ENCODE results near the gene EFS. TPM values are rescaled to one million over a fixed set of nuclear protein-coding genes. Genes with fewer than 3 reads are reported as not detected.

The EFS gene, protein sequence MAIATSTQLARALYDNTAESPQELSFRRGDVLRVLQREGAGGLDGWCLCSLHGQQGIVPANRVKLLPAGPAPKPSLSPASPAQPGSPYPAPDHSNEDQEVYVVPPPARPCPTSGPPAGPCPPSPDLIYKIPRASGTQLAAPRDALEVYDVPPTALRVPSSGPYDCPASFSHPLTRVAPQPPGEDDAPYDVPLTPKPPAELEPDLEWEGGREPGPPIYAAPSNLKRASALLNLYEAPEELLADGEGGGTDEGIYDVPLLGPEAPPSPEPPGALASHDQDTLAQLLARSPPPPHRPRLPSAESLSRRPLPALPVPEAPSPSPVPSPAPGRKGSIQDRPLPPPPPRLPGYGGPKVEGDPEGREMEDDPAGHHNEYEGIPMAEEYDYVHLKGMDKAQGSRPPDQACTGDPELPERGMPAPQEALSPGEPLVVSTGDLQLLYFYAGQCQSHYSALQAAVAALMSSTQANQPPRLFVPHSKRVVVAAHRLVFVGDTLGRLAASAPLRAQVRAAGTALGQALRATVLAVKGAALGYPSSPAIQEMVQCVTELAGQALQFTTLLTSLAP
- polyA plus RNA-seq (2011; rRNA removed) (1.5 and 2.7 TPM in 2 replicates), polyA minus RNA-seq (2011; rRNA and poly(A)+ RNA removed) (1.2 and 1.5 TPM in 2 replicates)

DNA sequence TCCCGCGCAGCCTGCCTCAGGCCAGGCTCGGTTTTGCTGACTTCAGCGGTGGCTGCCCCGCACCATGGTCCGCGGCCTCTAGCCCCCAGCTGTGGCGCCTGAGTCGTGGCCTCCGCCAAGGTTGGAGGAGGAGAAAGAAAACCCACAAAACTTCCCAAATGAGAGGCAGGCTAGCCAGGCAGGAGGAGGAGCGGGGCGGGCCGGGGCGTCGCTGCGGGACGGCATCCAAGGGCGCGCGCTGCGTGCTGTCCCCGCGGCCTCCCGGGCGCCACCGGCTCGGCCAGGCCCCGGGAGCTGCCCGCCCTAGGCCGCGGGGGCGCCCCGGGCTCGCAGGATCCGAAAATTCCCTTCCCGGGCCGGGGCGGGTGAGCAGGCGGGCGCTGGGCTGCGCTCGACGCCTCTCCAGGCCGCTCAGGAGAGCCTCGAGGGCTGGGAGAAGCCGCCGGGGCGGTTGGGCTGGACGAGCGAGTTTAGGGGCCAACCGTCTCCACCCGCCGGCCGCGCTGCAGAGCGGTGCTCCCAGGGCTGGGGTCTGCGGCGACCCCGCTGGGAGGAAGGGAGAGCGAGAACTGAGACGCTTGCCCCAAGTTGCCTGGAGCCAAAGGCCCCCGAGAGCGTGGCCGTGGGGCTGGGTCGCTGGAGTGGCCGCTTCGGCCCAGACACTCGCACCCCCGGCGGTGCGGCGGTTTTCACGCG lies at the start of gene EFS:
Gene EFS (minus strand): TSS at position 137 of the 696 bp plus-strand sequence. CDS start 147 bp downstream, outside the sequence.
- peaks cover 12% of the 10 kb centered on the region for H3K27me3 ChIP-seq (ENCODE audit: control insufficient read depth, insufficient read depth, low read length)
- no peak for DNase-seq (ENCODE audit: low read depth)
- H3K36me3 ChIP-seq (ENCODE audit: control insufficient read depth, insufficient read depth, low read length), result no peaks in the 10 kb centered on the region; the same call in 1 of the 2 replicates
- ChIA-PET POLR2A (no interaction called here), CTCF (interaction anchor here (1.6 kb wide), 1 partner anchor 15 kb away, joined by 7 read pairs; no protein-coding TSS in a partner anchor)
- TF ChIP-seq, protein P1, sequence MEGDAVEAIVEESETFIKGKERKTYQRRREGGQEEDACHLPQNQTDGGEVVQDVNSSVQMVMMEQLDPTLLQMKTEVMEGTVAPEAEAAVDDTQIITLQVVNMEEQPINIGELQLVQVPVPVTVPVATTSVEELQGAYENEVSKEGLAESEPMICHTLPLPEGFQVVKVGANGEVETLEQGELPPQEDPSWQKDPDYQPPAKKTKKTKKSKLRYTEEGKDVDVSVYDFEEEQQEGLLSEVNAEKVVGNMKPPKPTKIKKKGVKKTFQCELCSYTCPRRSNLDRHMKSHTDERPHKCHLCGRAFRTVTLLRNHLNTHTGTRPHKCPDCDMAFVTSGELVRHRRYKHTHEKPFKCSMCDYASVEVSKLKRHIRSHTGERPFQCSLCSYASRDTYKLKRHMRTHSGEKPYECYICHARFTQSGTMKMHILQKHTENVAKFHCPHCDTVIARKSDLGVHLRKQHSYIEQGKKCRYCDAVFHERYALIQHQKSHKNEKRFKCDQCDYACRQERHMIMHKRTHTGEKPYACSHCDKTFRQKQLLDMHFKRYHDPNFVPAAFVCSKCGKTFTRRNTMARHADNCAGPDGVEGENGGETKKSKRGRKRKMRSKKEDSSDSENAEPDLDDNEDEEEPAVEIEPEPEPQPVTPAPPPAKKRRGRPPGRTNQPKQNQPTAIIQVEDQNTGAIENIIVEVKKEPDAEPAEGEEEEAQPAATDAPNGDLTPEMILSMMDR (IDR thresholded peaks at IDR 0.05; ENCODE audit: insufficient read depth, low read depth, low read length), result no peak
- peak within 1 kb of the TSS; percentile 37 for H3K4me3 ChIP-seq (ENCODE audit: low read depth, low read length)

DNA sequence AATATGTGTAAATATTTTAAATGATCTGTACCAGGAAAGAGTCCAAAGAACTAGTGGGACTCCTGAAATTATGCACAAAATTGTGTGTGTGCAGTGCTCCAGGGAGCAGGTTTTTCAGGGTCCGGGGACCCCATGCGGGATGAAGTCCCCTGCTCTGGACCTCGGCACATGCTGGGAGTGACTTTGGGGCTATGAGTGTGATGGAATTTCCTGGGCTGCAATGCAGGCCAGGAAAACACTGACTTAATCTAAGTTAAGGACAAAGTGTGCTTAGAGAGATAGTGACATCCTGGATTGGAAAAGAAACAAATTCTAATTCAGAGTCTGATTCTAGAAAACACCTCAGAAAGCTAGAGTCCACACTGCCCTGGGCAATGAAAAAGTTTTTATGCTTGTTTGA lies 49.3 kb upstream of the EFS start:
- H3K27me3 ChIP-seq (ENCODE audit: control insufficient read depth, insufficient read depth, low read length), result peaks cover 4% of the 10 kb centered on the region
- no peaks in the 10 kb centered on the region for H3K36me3 ChIP-seq (ENCODE audit: control insufficient read depth, insufficient read depth, low read length)
- H3K4me3 ChIP-seq (ENCODE audit: low read depth, low read length), result no peak overlapping the region
- CTCF ChIA-PET, result interaction anchor here (1.5 kb wide), 1 partner anchor 34 kb away, joined by 4 read pairs; no protein-coding TSS in a partner anchor
- TF ChIP-seq, protein P1 (IDR thresholded peaks at IDR 0.05; ENCODE audit: insufficient read depth, low read depth, low read length), result no peak
- POLR2A ChIA-PET, result no interaction called here
- DNase-seq (ENCODE audit: low read depth), result no peak

DNA sequence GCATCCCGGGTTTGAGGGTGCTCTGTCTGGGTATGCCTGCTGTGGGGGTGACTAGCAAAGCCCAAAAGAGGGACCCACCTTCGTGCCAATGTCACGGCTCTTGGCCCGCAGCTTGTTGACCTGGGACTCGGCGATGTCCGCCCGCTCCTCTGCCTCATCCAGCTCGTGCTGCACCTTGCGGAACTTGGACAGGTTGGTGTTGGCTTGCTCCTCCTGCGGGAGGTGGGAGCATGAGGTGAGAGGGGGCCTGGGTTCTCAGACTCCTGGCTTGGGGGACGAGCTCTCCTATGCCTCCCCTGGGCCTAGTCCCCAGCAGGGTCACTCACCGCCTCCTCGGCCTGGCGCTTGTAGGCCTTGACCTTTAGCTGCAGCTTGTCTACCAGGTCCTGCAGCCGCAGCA lies 48.7 kb upstream of the EFS start:
- no peaks in the 10 kb centered on the region for H3K36me3 ChIP-seq (ENCODE audit: control insufficient read depth, insufficient read depth, low read length)
- ChIA-PET CTCF (interaction anchor here (1.5 kb wide), 1 partner anchor 34 kb away, joined by 4 read pairs; no protein-coding TSS in a partner anchor), POLR2A (no interaction called here)
- H3K27me3 ChIP-seq (ENCODE audit: control insufficient read depth, insufficient read depth, low read length), result peaks cover 2% of the 10 kb centered on the region
- TF ChIP-seq, protein P1 (IDR thresholded peaks at IDR 0.05; ENCODE audit: insufficient read depth, low read depth, low read length), result no peak
- DNase-seq (ENCODE audit: low read depth), result no peak
- H3K4me3 ChIP-seq (ENCODE audit: low read depth, low read length), result no peak overlapping the region

DNA sequence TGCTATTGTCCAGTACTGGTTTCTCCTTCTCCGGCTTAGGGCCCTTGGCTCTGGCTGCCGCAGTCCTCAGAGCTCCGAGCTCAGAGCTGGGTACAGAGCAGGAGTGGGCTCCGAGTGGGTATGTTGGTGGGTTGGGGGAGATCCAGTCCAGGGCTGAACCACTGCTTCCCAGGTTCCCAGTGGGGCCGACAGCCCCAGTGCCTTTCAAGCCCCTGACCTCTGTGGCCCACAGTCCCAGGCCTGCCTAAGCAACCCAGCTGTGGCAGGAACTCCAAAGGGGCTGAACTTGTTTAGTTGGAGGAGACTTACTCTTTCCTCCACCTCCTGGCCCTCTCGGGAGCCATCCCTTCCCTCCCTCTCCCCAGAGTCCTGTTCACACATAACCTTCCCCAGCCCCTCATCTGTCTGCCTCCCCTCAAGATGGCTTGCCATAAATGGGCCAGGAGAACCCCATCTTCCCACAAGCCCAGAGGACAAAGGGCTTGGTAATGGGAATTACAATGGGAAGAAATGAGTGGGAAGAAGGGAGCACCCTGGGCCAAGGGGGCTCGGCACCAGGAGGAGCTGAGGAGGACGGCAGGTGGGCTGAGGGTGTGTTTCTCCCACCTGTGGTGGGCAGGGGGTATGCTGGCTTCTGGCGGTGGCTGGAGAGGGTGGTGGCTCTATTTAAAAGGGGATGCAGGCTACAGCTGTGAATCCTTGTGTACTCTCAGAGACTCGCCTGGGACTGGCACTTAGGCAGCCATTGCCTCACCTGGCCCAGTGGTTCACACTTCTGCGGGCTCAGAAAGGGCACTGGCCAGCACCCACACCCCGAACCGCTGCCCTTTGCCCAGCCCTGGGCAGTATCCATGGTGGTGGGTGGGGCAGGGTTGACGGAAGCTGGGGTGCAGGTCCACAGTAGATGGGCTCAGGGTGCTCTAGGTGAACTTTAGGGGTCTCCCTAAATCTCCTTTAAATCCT lies 46.9 kb upstream of the EFS start:
- POLR2A ChIA-PET, result no interaction called here
- TF ChIP-seq, protein P1 (IDR thresholded peaks at IDR 0.05; ENCODE audit: insufficient read depth, low read depth, low read length), result no peak

More for the DNA sequence above, 46.9 kb upstream of the EFS start:
- CTCF ChIA-PET, result no interaction called here
- no peak overlapping the region for H3K4me3 ChIP-seq (ENCODE audit: low read depth, low read length)
- H3K27me3 ChIP-seq (ENCODE audit: control insufficient read depth, insufficient read depth, low read length), result peaks cover 4% of the 10 kb centered on the region
- no peak for DNase-seq (ENCODE audit: low read depth)
- H3K36me3 ChIP-seq (ENCODE audit: control insufficient read depth, insufficient read depth, low read length), result no peaks in the 10 kb centered on the region
